CD14-positive monocyte (primary cell): ENCODE results near the gene MRPS35. TPM values are rescaled to one million over a fixed set of nuclear protein-coding genes. Genes with fewer than 3 reads are reported as not detected.

Source experiments
- DNase-seq, 3 donors: peaks; one replicate each; pipeline ENCODE4 v3.0.0-alpha.2; 2011 to 2022
- H2AFZ ChIP-seq: 2 replicates; pipeline ENCODE4 v1.6.0; 2012; ENCODE audit warnings: mild to moderate bottlenecking, low read depth, low read length, inconsistent platforms; ENCODE audit not compliant: insufficient read depth, poor library complexity, severe bottlenecking
- H3K27ac ChIP-seq, 2 donors: 1 replicate in 1 of 2; 2 replicates in 1 of 2; pipeline ENCODE4 v1.5.1; 2012 to 2013; ENCODE audit warnings: low read length in 2 of 2, control low read depth in 1 of 2, inconsistent platforms in 1 of 2, low read depth in 1 of 2, mild to moderate bottlenecking in 1 of 2
- H3K27me3 ChIP-seq, 2 donors: one replicate each; pipeline versions ENCODE4 v1.6.0 to v1.6.1; 2011 to 2013; ENCODE audit warnings: low read length in 2 of 2; ENCODE audit not compliant: control insufficient read depth in 2 of 2, insufficient read depth in 2 of 2
- H3K36me3 ChIP-seq, 2 donors: replicated peaks in 1 of 2; 1 replicate in 1 of 2; 2 replicates in 1 of 2; pipeline versions ENCODE4 v1.5.1 to v1.6.1; 2012 to 2013; ENCODE audit warnings: low read length in 2 of 2, control low read depth in 1 of 2, inconsistent platforms in 1 of 2, mild to moderate bottlenecking in 1 of 2; ENCODE audit not compliant: insufficient read depth in 2 of 2, control insufficient read depth in 1 of 2
- H3K4me1 ChIP-seq, 2 donors: 1 replicate in 1 of 2; 2 replicates in 1 of 2; pipeline versions ENCODE4 v1.5.1 to v1.6.1; 2012 to 2013; ENCODE audit warnings: low read length in 2 of 2, control low read depth in 1 of 2, inconsistent platforms in 1 of 2, mild to moderate bottlenecking in 1 of 2, moderate library complexity in 1 of 2; ENCODE audit not compliant: insufficient read depth in 2 of 2, control insufficient read depth in 1 of 2
- H3K4me2 ChIP-seq: replicated peaks from 2 replicates; pipeline ENCODE3; 2012; ENCODE audit warnings: low read length, moderate library complexity, mild to moderate bottlenecking; ENCODE audit not compliant: poor library complexity, severe bottlenecking; ENCODE audit errors: extremely low read depth
- H3K4me3 ChIP-seq, 3 experiments: fragments of 200-600 bp in 1 of 3; sonication (generic) in 1 of 3; replicated peaks in 1 of 3; 1 replicate in 2 of 3; 2 replicates in 1 of 3; pipeline ENCODE4 v1.5.1; 2011 to 2013; ENCODE audit warnings: low read length in 3 of 3, mild to moderate bottlenecking in 3 of 3, control low read depth in 2 of 3, low read depth in 2 of 3, inconsistent platforms in 1 of 3, moderate library complexity in 1 of 3
- H3K79me2 ChIP-seq: 2 replicates; pipeline ENCODE4 v1.6.0; 2012; ENCODE audit warnings: mild to moderate bottlenecking, control low read depth, inconsistent platforms, low read length, moderate library complexity; ENCODE audit not compliant: insufficient read depth
- H3K9ac ChIP-seq: 2 replicates; pipeline ENCODE4 v1.6.0; 2017; ENCODE audit warnings: low read length, mild to moderate bottlenecking; ENCODE audit not compliant: insufficient read depth, poor library complexity, severe bottlenecking
- H3K9me3 ChIP-seq, 2 donors: replicated peaks in 1 of 2; 1 replicate in 1 of 2; 2 replicates in 1 of 2; pipeline versions ENCODE4 v1.5.1 to v1.6.1; 2012 to 2013; ENCODE audit warnings: low read length in 2 of 2, control low read depth in 1 of 2; ENCODE audit not compliant: control insufficient read depth in 1 of 2, insufficient read depth in 1 of 2
- H4K20me1 ChIP-seq: 2 replicates; pipeline ENCODE4 v1.6.0; 2012; ENCODE audit warnings: mild to moderate bottlenecking, low read length, control low read depth, moderate library complexity; ENCODE audit not compliant: insufficient read depth
- H3K27ac Mint-ChIP-seq, 7 donors: one replicate each; pipeline ENCODE4 v1.8.0; 2020; ENCODE audit warnings: mild to moderate bottlenecking in 7 of 7, mixed read lengths in 7 of 7, moderate library complexity in 6 of 7, inconsistent platforms in 2 of 7
- H3K27me3 Mint-ChIP-seq, 3 donors: one replicate each; pipeline ENCODE4 v1.8.0; 2021 to 2022; ENCODE audit warnings: low read depth in 3 of 3, mild to moderate bottlenecking in 3 of 3, mixed read lengths in 3 of 3, moderate library complexity in 3 of 3, inconsistent platforms in 1 of 3
- H3K36me3 Mint-ChIP-seq, 2 donors: one replicate each; pipeline ENCODE4 v1.8.0; 2020; ENCODE audit warnings: mixed read lengths in 2 of 2, inconsistent platforms in 1 of 2, mild to moderate bottlenecking in 1 of 2
- H3K4me1 Mint-ChIP-seq: one replicate; pipeline ENCODE4 v1.8.0; 2020; ENCODE audit warnings: mild to moderate bottlenecking, mixed read lengths
- H3K4me3 Mint-ChIP-seq, 2 donors: one replicate each; pipeline ENCODE4 v1.8.0; 2020; ENCODE audit warnings: mild to moderate bottlenecking in 2 of 2, mixed read lengths in 2 of 2, moderate library complexity in 1 of 2
- H3K9me3 Mint-ChIP-seq, 7 donors: one replicate each; pipeline ENCODE4 v1.8.0; 2020 to 2022; ENCODE audit warnings: mixed read lengths in 7 of 7, mild to moderate bottlenecking in 6 of 7, moderate library complexity in 6 of 7, inconsistent platforms in 2 of 7
- CTCF ChIP-seq: fragments of 200-600 bp; IDR thresholded peaks from one replicate; pipeline ENCODE4 v1.8.0; 2022; ENCODE audit warnings: antibody characterized with exemption, mild to moderate bottlenecking
- WGBS: methylation state at CpG from one replicate; pipeline ENCODE4 v1.1.5; 2013; ENCODE audit warnings: missing lambda C conversion rate; ENCODE audit not compliant: insufficient coverage; 5-methylcytosine and 5-hydroxymethylcytosine counted together
- intact Hi-C, 2 donors: fragments of 100-400 bp; cut with micrococcal nuclease; formaldehyde crosslinking; loops; one replicate each; pipeline versions ENCODE4 v1.15.0 to v1.15.1; 2023
- polyA plus RNA-seq, 3 donors: library from polyadenylated mRNA; depleted of rRNA in 1 of 3; unstranded in 2 of 3; stranded (reverse) in 1 of 3; fragments of 300-500 nt in 2 of 3; fragments of >200 nt in 1 of 3; fragmentation: Illumina TruSeq in 2 of 3; gene quantifications; 1 replicate in 2 of 3; 2 replicates in 1 of 3; pipeline ENCODE4 v1.2.3, GENCODE V29; 2012 to 2021

MRPS35 gene
- polyA plus RNA-seq, 3 donors: 16.6 to 51.8 (median 46.1) TPM

GRCh38 chr12:27772328-27773049 is 61.9 kb downstream of the MRPS35 start:
- WGBS: no CpG with 5 or more reads among the region's 5 CpGs
- peaks cover 0 to 2% (median 2%) of the 10 kb centered on the region in 3 donors for H3K27me3 Mint-ChIP-seq

DNA sequence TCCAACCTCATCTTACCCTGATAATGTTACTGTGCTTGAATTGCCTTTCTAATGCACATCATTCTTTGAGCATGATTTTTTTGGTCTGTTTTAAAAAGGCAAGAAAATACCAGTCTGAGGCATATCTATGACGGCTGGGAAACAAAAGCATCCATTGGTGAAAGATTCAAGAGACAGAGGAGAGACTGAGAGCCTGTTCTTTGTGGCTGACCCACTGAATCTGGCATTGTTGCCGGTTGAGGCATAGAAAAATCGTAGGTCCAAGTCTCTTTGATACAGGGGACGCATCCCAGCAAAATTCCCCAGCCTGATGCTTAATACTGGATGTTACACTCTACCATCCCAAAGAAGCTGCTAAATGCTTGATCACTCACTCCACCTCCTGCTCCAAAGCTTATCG is 66.5 kb downstream of the MRPS35 start:
- H3K36me3 Mint-ChIP-seq: peaks cover 3 to 4% of the 10 kb centered on the region in 2 donors
- H3K27me3 ChIP-seq: no peaks in the 10 kb centered on the region
- peaks cover 4 to 5% (median 4%) of the 10 kb centered on the region in 3 donors for H3K27me3 Mint-ChIP-seq
- no peak overlapping the region for H3K9ac ChIP-seq
- intact Hi-C loops: no loop called here
- no peak for TF ChIP-seq CTCF
- no peak overlapping the region for H3K27ac Mint-ChIP-seq
- peaks cover 25% of the 10 kb centered on the region for H3K4me1 Mint-ChIP-seq
- WGBS: 93% methylated on average over 3 of the region's 5 CpGs
- H3K9me3 Mint-ChIP-seq: peaks cover 0 to 2% (median 0%) of the 10 kb centered on the region in 7 donors
- H3K79me2 ChIP-seq: peaks cover 18% of the 10 kb centered on the region
- no peaks in the 10 kb centered on the region for H3K9me3 ChIP-seq
- H4K20me1 ChIP-seq: no peaks in the 10 kb centered on the region
- H2AFZ ChIP-seq: no peak overlapping the region
- H3K27ac ChIP-seq: no peak overlapping the region
- no peak overlapping the region for H3K4me3 ChIP-seq
- H3K4me2 ChIP-seq: no peak overlapping the region
- no peak overlapping the region for H3K4me3 Mint-ChIP-seq
- no peaks in the 10 kb centered on the region for H3K36me3 ChIP-seq
- peaks cover 15 to 19% of the 10 kb centered on the region in 2 donors for H3K4me1 ChIP-seq
- DNase-seq: no peak

More at GRCh38 chr12:27772328-27773049, 61.9 kb downstream of the MRPS35 start:
- Mint-ChIP-seq H3K4me3 (no peak overlapping the region), H3K4me1 (peaks cover 7% of the 10 kb centered on the region), H3K36me3 (no peaks in the 10 kb centered on the region), H3K9me3 (no peaks in the 10 kb centered on the region), H3K27ac (no peak overlapping the region)
- H3K27me3 ChIP-seq: no peaks in the 10 kb centered on the region
- no peaks in the 10 kb centered on the region for H3K9me3 ChIP-seq
- H3K79me2 ChIP-seq: no peaks in the 10 kb centered on the region
- intact Hi-C loops: no loop called here
- H3K4me1 ChIP-seq: no peaks in the 10 kb centered on the region
- H3K9ac ChIP-seq: no peak overlapping the region
- no peak overlapping the region for H2AFZ ChIP-seq
- H3K4me2 ChIP-seq: no peak overlapping the region
- no peaks in the 10 kb centered on the region for H4K20me1 ChIP-seq
- no peak overlapping the region for H3K4me3 ChIP-seq
- no peaks in the 10 kb centered on the region for H3K36me3 ChIP-seq
- no peak for DNase-seq
- no peak for TF ChIP-seq CTCF
- no peak overlapping the region for H3K27ac ChIP-seq
